Neural progenitor cell (in vitro differentiated cells): Measurements from ENCODE around the gene ITPK1. TPM values are rescaled to one million over a fixed set of nuclear protein-coding genes. Genes with fewer than 3 reads are reported as not detected.

Experiments
- DNase-seq: peaks from one replicate; pipeline ENCODE4 v3.0.0-alpha.2; 2016; ENCODE audit warnings: low spot score
- H2AFZ ChIP-seq: fragments of 200-600 bp; sonication (generic); replicated peaks from 2 replicates; pipeline ENCODE4 v1.6.1; 2016; ENCODE audit warnings: antibody characterized with exemption
- H3F3A ChIP-seq: fragments of 200-600 bp; sonication (generic); 2 replicates; pipeline ENCODE4 v1.6.1; 2016; ENCODE audit warnings: antibody characterized with exemption, low read depth
- H3K27ac ChIP-seq: fragments of 200-600 bp; sonication (generic); 2 replicates; pipeline ENCODE4 v1.5.1; 2016; ENCODE audit warnings: mild to moderate bottlenecking
- H3K27me3 ChIP-seq: fragments of 200-600 bp; sonication (generic); 2 replicates; pipeline ENCODE4 v1.6.1; 2016; ENCODE audit warnings: mild to moderate bottlenecking, moderate library complexity
- H3K36me3 ChIP-seq: fragments of 200-600 bp; sonication (generic); 2 replicates; pipeline ENCODE4 v1.5.1; 2016
- H3K4me1 ChIP-seq: fragments of 200-600 bp; sonication (generic); 2 replicates; pipeline ENCODE4 v1.6.1; 2016; ENCODE audit warnings: mixed run types
- H3K4me2 ChIP-seq: fragments of 200-600 bp; sonication (generic); 2 replicates; pipeline ENCODE4 v1.6.1; 2016
- H3K4me3 ChIP-seq: fragments of 200-600 bp; sonication (generic); 2 replicates; pipeline ENCODE4 v1.5.1; 2016
- H3K79me2 ChIP-seq: fragments of 200-600 bp; sonication (generic); 2 replicates; pipeline ENCODE4 v1.6.1; 2016; ENCODE audit warnings: low read depth
- H3K9ac ChIP-seq: fragments of 200-600 bp; sonication (generic); 2 replicates; pipeline ENCODE4 v1.6.1; 2016
- H3K9me3 ChIP-seq: fragments of 200-600 bp; sonication (generic); 2 replicates; pipeline ENCODE4 v1.5.1; 2016; ENCODE audit warnings: low read depth
- H4K20me1 ChIP-seq: fragments of 200-600 bp; sonication (generic); 2 replicates; pipeline ENCODE4 v1.6.1; 2016; ENCODE audit warnings: low read depth
- H3K27ac Mint-ChIP-seq: 3 replicates; pipeline ENCODE4 v1.8.0; 2021; ENCODE audit warnings: mixed read lengths
- H3K27me3 Mint-ChIP-seq: 2 replicates; pipeline ENCODE4 v1.8.0; 2022; ENCODE audit warnings: low read depth, mild to moderate bottlenecking, inconsistent platforms, moderate library complexity, mixed read lengths; ENCODE audit not compliant: insufficient read depth
- H3K36me3 Mint-ChIP-seq: 3 replicates; pipeline ENCODE4 v1.8.0; 2021; ENCODE audit warnings: mixed read lengths
- H3K4me1 Mint-ChIP-seq: 3 replicates; pipeline ENCODE4 v1.8.0; 2021; ENCODE audit warnings: mixed read lengths
- H3K4me3 Mint-ChIP-seq: 3 replicates; pipeline ENCODE4 v1.8.0; 2021; ENCODE audit warnings: mild to moderate bottlenecking, moderate library complexity, mixed read lengths
- H3K9me3 Mint-ChIP-seq: 3 replicates; pipeline ENCODE4 v1.8.0; 2020; ENCODE audit warnings: mixed read lengths
- EZH2 ChIP-seq: fragments of 200-600 bp; sonication (generic); IDR thresholded peaks from 2 replicates; pipeline ENCODE4 v1.6.1; 2017; ENCODE audit warnings: antibody characterized with exemption, mild to moderate bottlenecking, moderate library complexity
- EZH2phosphoT487 ChIP-seq: fragments of 200-600 bp; sonication (generic); IDR thresholded peaks from 2 replicates; pipeline ENCODE4 v1.6.1; 2017; ENCODE audit warnings: antibody characterized with exemption
- total RNA-seq: library from RNA; depleted of rRNA; stranded (reverse); fragments of >200 nt; gene quantifications from 2 replicates; pipeline ENCODE4 v1.2.3, GENCODE V29; 2015; ENCODE audit warnings: low replicate concordance
- TF ChIP-seq, protein P1 (sequence below): fragments of 200-600 bp; sonication (generic); IDR thresholded peaks from 2 replicates; pipeline ENCODE4 v1.5.1; 2017; ENCODE audit warnings: antibody characterized with exemption, mild to moderate bottlenecking

The ITPK1 gene
- total RNA-seq, 1 donor from 2014 or later = 25.8 TPM

DNA sequence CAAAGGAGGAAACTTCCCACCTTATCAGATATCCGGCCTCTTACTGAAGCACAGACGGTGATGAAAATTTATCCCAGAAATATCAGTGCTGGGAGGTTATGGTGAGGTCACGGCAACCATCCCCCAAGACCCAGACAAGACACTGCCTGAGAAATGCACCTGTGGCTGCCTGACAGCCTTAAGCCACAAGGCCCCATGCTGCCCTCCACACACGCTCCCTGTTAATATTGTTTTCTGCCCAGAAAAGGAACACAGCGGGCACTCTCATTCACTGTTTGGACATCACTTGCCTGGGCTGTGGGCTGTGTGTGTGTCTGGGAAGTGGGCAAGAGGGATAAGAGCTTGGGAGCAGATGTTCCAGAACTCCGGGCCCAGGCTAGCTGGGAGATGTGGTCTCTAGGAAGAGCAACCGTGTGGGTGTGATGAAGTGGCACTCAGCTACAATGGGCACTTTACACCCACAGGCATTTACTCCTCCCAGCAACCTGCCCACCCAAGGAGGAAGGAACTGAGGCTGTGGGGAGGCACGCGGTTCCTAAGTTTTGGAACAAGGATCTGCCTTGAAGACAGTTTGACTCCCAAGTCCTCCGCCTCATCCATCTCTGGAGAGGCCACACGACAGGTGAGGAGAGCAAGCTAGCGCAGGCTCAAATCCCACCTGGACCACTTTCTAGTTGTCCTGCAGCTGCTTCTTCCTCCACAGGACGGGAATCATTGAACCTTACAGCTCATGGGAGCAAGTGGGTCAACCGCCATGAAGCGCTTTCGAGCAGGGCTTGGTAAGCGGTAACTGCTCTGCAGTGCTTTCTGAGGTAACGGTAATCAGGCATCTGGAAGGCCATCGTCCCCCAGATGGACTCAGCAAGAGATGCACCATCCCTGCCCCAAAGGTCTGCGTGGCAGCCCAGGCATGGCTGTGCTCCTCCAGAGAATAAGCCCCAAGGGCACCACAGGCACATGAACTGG, 101.4 kb downstream of the ITPK1 start:
- no peak overlapping the region for H3K4me3 Mint-ChIP-seq
- no peaks in the 10 kb centered on the region for H3K9me3 Mint-ChIP-seq
- H3K27me3 Mint-ChIP-seq = peaks cover 12% of the 10 kb centered on the region
- peaks cover 36% of the 10 kb centered on the region for H3K4me1 Mint-ChIP-seq
- H3K27me3 ChIP-seq = no peaks in the 10 kb centered on the region
- H3K4me1 ChIP-seq = peaks cover 28% of the 10 kb centered on the region
- no peaks in the 10 kb centered on the region for H3K36me3 ChIP-seq
- no peaks in the 10 kb centered on the region for H3K79me2 ChIP-seq
- H3K36me3 Mint-ChIP-seq = no peaks in the 10 kb centered on the region
- no peak overlapping the region for H3K9ac ChIP-seq
- H3K4me2 ChIP-seq = no peak overlapping the region
- no peaks in the 10 kb centered on the region for H3F3A ChIP-seq
- no peaks in the 10 kb centered on the region for H3K9me3 ChIP-seq
- no peak overlapping the region for H3K4me3 ChIP-seq
- DNase-seq = no peak
- no peak overlapping the region for H3K27ac ChIP-seq
- H2AFZ ChIP-seq = no peak overlapping the region
- H4K20me1 ChIP-seq = peaks cover 24% of the 10 kb centered on the region
- H3K27ac Mint-ChIP-seq = peak overlapping the region; percentile 78
- TF ChIP-seq EZH2phosphoT487 (no peak), EZH2 (no peak)
- TF ChIP-seq, protein P1, sequence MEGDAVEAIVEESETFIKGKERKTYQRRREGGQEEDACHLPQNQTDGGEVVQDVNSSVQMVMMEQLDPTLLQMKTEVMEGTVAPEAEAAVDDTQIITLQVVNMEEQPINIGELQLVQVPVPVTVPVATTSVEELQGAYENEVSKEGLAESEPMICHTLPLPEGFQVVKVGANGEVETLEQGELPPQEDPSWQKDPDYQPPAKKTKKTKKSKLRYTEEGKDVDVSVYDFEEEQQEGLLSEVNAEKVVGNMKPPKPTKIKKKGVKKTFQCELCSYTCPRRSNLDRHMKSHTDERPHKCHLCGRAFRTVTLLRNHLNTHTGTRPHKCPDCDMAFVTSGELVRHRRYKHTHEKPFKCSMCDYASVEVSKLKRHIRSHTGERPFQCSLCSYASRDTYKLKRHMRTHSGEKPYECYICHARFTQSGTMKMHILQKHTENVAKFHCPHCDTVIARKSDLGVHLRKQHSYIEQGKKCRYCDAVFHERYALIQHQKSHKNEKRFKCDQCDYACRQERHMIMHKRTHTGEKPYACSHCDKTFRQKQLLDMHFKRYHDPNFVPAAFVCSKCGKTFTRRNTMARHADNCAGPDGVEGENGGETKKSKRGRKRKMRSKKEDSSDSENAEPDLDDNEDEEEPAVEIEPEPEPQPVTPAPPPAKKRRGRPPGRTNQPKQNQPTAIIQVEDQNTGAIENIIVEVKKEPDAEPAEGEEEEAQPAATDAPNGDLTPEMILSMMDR = no peak

DNA sequence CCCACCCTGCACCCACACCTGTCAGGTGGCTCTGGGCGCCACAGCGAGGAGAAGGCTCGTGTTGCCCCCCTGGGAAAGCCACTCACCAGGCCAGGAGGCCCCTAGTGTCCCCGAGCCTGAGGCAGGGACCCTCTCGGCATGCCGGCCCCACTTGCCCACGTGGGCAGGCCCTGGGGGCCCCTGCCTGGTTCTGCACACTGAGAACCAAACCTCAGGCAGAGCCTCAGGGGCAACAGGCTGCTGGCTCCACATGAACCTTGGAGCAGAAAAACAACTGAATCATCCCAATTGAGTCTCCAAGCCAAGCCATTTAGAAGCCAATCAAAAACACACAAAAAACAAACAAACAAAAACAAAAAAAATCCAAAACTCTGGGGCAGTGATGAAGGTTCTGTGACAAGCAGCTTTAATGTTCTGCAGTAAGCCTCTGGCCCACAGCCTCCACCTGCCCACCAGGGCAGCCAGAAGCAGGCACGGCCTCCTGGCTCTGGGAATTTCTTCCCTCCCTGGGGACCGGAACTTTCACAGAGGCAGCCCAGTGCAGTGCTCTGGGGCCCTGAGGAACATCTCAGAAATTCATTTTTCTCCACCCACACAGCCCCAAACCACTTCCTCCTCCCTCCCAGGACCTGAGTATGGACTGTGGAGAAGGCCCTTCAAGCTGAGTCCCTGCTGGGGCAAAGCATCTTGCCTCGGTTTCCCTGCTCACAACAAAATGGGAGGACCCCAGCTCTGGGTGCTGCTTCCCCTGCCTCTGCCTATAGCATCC, 102.6 kb downstream of the ITPK1 start:
- Histone ChIP-seq H3K9me3 (no peaks in the 10 kb centered on the region), H3F3A (no peaks in the 10 kb centered on the region), H4K20me1 (peaks cover 33% of the 10 kb centered on the region), H2AFZ (no peak overlapping the region), H3K4me2 (no peak overlapping the region), H3K36me3 (no peaks in the 10 kb centered on the region), H3K27me3 (no peaks in the 10 kb centered on the region), H3K4me1 (peaks cover 20% of the 10 kb centered on the region), H3K4me3 (no peak overlapping the region), H3K9ac (no peak overlapping the region), H3K79me2 (no peaks in the 10 kb centered on the region), H3K27ac (no peak overlapping the region)
- TF ChIP-seq, protein P1 = no peak
- TF ChIP-seq EZH2 = no peak
- no peak for TF ChIP-seq EZH2phosphoT487
- Mint-ChIP-seq H3K27ac (peak overlapping the region; percentile 78), H3K9me3 (no peaks in the 10 kb centered on the region), H3K4me3 (peak overlapping the region; percentile 68), H3K27me3 (peaks cover 10% of the 10 kb centered on the region), H3K36me3 (no peaks in the 10 kb centered on the region), H3K4me1 (peaks cover 39% of the 10 kb centered on the region)
- no peak for DNase-seq

DNA sequence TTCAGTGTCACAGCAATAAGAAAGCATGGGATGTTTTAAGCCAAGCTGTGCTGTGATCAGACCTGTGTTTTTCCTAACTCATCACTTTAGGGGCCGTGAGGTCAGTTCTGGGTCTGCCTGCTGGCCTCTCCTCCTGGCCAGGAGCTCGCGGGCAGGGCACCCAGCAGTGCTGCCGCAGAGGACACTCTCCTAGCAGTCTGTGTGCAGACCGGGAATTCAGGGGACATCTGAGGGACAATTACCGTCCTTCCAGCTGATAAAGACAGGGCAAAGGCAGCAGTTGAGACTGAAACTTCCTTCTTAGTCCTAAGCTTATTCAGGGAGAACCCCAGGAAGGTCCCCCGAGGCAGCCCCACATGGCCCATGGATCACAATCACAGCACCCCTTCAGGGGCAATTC, 103.2 kb downstream of the ITPK1 start:
- H3K36me3 Mint-ChIP-seq = no peaks in the 10 kb centered on the region
- H3K36me3 ChIP-seq = no peaks in the 10 kb centered on the region
- no peak overlapping the region for H3K27ac ChIP-seq
- no peak overlapping the region for H3K4me2 ChIP-seq
- no peaks in the 10 kb centered on the region for H3K9me3 Mint-ChIP-seq
- H3K4me1 Mint-ChIP-seq = peaks cover 36% of the 10 kb centered on the region
- H4K20me1 ChIP-seq = peaks cover 36% of the 10 kb centered on the region
- no peaks in the 10 kb centered on the region for H3F3A ChIP-seq
- H3K27ac Mint-ChIP-seq = no peak overlapping the region
- no peak overlapping the region for H3K4me3 ChIP-seq
- no peak overlapping the region for H3K4me3 Mint-ChIP-seq
- TF ChIP-seq, protein P1 = no peak
- TF ChIP-seq EZH2 = no peak
- TF ChIP-seq EZH2phosphoT487 = no peak
- H3K9ac ChIP-seq = no peak overlapping the region
- H3K27me3 Mint-ChIP-seq = peaks cover 9% of the 10 kb centered on the region
- H3K79me2 ChIP-seq = no peaks in the 10 kb centered on the region
- no peak for DNase-seq
- no peaks in the 10 kb centered on the region for H3K27me3 ChIP-seq
- no peak overlapping the region for H2AFZ ChIP-seq
- H3K4me1 ChIP-seq = peaks cover 14% of the 10 kb centered on the region
- H3K9me3 ChIP-seq = no peaks in the 10 kb centered on the region
